AML-193 (cell line): ENCODE results near the gene MAN2C1.
"Not testable (repeated sequence)": the region's sequence is repeated elsewhere in the genome, so short reads cannot be mapped to it uniquely, and the experiment has no call there.

ENCODE experiments used
- DNase-seq, 2 experiments: peaks; one replicate each; lab custom pipeline; 2025; lab: John Stamatoyannopoulos, UW

MAN2C1 gene

DNA sequence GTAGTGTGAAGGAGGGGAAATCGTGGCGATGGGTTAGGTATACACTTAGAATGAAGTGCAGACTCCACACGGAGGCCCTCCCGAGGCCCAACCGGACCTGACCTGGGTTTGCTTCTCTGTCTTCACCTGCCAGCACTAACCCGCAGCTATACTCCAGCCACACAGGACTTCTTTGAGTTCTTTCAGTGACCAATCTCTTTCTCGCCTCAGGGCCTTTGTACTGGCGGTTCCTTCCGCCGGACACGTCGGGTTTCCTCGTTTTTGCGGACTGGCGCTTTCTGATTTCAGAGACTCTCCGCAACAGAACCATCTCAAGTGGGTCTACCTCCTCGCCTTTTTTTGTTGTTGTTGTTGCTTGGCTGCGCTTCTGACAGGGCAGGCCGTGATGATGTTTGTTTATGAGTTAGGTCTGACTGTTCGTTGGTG lies 21.6 kb downstream of the MAN2C1 start, which contains the start of gene NEIL1:
TSS of gene NEIL1 (plus strand) at position 244 of the 426 bp plus-strand sequence. CDS start 1,867 bp downstream, outside the sequence.
- no peak for DNase-seq

GRCh38 chr15:75343953-75344352 lies 24.5 kb downstream of the MAN2C1 start:
- not testable (repeated sequence) for DNase-seq

DNA sequence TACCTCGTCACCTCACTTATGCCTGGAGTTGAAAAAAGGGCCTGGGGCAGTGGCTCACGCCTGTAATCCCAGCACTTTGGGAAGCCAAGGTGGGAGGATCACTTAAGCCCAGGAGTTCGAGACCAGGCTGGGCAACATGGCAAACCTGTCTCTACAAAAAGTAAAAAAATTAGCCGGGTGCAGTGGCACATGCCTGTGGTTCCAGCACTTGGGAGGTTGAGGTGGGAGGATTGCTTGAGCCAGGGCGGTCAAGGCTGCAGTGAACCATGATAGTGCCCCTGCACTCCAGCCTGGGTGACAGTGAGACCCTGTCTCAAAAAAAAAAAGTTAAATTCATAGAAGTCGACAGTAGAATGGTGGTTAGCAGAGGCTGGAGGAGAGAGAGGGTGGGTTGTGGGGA lies 26.2 kb downstream of the MAN2C1 start:
- no peak for DNase-seq

DNA sequence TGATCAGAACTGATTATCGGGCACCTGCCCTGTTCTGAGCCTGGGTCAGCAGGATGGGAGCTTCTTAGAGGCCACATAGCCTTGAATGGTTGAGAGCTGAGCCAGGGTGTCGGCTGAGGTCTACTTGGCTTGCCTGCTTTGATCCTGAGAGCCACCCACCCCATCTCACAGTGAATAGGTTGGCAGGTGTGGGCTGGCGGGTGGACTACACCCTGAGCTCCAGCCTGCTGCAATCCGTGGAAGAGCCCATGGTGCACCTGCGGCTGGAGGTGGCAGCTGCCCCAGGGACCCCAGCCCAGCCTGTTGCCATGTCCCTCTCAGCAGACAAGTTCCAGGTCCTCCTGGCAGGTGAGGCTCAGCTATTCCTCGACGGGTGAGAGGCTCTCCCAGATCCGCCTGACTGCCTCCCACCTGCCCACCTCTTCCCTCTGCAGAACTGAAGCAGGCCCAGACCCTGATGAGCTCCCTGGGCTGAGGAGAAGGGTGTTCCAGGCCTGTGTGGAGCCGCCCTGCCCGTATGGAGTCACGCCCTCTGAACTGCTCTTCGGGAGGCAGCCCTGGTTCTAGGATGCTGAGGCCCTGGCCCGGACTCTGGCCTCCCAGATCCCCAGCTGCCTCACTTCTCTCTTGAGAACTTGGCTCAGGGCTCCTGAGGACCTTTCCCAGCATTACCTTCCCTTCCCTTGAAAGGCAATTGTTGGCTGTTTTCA lies 28.7 kb downstream of the MAN2C1 start:
- DNase-seq = no peak

GRCh38 chr15:75338661-75339240 lies 29.7 kb downstream of the MAN2C1 start:
- DNase-seq = no peak

GRCh38 chr15:75335705-75336355 lies 32.6 kb downstream of the MAN2C1 start, which contains the start of gene COMMD4:
TSS of gene COMMD4 (plus strand) at chr15:75336063. CDS start at chr15:75336090, 27 bp downstream.
- DNase-seq = peak; percentile 50 to 57

GRCh38 chr15:75335313-75335704 lies 33.1 kb downstream of the MAN2C1 start:
- DNase-seq = no peak

DNA sequence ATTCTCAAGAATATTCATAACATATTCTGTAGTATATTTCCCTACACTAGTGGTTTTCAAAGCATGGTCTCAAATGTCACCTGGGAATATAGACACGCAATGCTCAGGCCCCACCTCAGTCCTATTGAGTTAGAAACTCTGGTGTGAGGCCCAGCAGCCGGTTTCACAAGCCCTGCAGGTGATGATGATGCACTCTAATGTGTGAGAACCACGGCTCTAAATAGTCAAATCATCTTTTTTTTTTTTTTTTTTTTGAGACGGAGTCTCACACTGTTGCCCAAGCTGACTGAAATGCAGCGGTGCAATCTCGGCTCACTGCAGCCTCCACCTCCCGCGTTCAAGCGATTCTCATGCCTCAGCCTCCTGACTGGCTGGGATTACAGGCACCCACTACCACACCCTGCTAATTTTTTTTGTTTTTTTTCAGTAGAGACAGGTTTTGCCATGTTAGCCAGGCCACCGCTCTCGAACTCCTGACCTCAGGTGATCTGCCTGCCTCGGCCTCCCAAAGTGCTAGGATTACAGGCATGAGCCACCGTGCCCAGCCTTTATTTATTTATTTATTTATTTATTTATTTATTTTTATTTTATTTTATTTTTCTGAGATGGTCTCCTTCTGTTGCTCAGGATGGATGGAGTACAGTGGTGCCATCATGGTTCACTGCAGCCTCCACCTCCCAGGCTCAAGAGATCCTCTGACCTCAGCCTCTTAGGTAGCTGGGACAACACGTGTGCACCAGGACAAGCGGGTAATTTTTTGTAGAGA lies 34.6 kb downstream of the MAN2C1 start:
- not testable (repeated sequence) for DNase-seq

GRCh38 chr15:75332093-75332492 lies 36.3 kb downstream of the MAN2C1 start:
- not testable (repeated sequence) for DNase-seq

GRCh38 chr15:75329571-75329970 lies 38.8 kb downstream of the MAN2C1 start:
- DNase-seq = no peak

DNA sequence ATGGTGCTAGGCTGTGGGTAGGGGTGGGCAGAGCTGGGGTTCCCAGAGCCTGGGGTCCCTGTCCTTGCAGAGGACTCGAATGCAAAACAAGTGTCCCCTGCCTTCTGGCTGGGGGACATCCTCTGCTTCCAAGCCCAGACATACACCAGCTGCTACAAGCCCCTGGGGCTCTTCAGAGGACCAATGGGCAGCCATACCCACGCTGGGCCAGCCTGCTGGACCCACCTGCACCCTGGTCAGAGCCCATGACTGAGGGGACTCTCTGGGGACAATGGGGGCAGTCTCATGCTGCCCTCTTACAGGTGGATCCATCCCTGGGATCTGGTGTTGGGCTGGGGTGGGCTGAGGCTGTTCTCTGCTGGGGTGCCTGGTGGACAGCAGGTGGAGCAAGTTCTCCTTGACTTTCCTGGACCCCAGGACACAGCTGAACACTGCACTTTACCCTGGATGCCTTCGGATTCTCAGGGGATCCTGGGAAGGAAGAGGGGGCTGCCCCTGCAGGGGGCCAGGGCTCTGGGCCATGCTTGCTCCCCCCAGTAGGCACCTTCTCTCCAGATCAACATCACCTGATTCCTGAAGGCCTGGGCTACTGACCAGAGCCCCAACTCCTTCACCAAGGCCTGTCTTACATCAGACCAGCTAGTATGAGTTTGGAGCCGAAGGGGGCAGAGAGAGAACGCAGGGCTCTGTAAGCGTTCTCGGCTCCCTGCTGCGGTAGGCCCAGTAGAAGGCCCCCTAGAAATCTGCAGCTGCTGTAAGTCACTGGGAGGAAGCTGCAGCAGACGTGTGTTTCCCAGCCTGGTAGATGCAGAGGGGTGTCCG lies 39.7 kb downstream of the MAN2C1 start:
- no peak for DNase-seq

GRCh38 chr15:75327491-75327890 lies 40.9 kb downstream of the MAN2C1 start:
- DNase-seq = no peak

DNA sequence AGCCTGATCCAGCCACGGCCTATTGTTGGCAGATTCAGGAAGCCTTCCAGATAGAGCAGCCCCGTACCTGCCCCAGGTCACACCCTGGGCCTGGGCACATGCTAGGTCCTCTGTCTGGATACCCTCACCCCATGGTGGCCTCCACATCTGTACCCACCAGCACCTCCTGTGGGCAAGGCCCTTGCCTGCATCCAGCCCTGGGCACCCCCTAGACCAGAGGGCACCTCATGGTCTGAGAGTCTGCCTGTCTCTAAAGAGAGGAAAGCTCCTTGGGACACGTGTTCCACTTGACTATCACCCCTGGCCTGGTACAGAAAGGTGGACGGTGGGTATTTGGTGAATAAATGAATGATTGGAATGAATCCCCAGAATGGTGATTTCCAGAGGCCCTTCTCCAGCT lies 41.4 kb downstream of the MAN2C1 start:
- no peak for DNase-seq

GRCh38 chr15:75325922-75326321 lies 42.5 kb downstream of the MAN2C1 start:
- no peak for DNase-seq

DNA sequence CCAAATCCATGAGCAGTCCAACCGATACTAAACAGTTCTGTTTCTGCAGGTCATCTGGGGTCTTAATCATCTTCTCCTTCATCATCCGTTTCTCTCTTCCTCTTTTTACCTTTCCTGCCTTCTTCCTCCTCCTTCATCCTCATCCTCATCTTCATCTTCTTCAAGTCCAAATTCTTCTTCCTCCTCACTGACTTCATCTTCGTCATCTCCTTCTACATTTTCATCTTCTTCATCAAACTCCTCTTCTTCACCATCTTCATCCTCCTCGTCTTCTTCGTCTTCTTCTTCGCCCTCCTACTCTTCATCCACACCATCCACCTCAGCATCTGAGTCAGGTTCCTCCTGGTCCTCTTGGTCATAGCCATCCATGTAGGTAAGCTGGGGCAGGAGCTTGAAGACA lies 46.7 kb downstream of the MAN2C1 start:
- no peak for DNase-seq

DNA sequence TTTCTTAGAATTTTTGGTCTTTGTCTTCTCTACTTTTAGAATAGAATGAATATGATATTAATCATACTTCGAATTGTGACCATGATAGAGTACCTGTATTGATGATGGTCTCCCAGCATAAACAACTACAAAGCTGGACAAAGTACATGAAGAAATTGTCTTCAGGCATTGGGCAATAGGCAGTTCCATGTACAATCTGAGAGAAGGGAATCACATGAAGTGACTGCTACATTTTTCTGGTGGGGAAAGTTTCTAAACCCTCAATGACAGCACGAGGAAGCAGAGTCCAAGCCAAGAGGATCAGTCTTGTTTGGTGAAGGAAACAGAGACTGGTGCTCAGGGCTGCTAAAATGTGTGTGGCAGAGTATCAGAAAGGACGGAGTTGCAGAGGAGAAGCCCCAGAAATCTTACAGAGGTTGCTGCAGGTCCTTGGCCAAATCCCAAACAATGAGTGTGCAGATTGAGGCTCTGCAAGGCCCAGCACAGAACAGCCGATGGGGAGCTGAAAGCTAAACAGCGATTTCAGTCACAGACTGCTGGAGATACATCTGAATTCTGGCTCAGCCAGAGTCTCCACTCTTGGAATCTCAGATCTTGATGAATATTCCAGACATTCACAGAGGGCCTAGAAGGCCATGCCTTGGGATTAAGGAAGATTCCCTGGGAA lies 49.0 kb downstream of the MAN2C1 start:
- DNase-seq = not testable (repeated sequence)

DNA sequence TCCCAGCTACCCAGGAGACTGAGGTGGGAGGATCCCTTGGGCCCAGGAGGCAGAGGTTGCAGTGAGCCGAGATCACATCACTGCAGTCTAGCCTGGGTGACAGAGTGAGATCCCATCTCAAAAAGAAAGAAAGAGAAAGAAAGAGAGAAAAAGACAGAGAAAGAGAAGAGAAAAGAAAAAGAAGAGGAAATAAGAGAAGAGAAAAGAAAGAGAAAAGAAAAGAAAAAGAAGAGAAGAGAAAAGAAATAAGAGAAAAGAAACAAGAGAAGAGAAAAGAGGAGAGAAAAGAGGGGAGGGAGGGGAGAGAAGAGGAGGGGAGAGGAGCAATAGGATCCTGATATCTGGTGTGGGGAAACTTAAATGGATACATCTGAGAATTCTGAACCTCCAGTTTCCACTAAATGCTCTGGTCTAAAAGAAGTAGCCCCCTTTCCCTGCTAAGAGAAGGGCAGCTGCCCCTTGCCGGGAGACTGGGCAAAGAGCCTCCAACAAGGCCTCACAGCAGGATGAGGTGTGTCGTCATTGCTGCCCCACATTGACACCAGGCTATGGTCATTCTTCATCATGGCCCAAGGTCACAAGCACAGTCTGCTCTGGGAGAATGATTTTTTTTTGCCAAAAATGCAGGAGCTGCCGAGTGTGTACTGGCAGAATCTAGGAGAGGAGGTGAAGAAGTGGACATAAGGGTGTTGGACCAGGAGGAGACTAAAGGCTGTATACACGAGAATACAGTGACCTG lies 53.7 kb downstream of the MAN2C1 start:
- DNase-seq = no peak

DNA sequence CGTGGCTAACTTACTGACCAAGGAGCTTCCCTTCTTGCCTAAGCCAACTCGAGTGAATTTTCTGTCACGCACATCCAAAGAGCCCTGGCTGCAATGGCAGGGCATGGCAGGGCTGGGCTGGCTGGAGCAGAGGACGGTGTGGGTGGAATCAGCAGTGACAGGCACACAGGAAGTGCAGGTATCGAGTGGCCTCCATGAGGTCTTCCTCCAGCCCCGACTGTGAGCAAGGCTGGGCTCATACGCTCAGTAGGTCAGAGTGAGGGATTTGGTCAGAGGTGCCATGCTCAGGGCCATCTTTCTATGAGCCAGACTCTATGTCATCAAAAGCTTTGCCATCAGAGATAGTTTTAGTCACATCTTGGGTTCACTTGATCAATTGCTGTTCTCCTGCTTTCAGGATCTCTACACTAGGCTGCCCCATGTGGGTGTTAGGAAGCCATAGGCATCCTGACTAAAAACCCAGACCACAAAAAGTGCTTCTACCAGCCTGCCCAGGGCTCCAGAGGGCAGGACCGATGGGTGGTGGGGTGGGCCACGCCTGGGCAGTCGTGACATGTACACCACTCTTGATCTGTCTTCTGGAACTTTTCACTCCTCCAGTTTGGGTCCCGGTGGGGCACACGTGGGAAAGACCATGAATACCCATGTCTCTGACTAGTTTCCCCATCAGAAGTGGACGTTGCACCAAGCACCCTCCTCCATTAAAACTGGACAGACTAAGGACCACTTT lies 55.1 kb downstream of the MAN2C1 start:
- DNase-seq = no peak

DNA sequence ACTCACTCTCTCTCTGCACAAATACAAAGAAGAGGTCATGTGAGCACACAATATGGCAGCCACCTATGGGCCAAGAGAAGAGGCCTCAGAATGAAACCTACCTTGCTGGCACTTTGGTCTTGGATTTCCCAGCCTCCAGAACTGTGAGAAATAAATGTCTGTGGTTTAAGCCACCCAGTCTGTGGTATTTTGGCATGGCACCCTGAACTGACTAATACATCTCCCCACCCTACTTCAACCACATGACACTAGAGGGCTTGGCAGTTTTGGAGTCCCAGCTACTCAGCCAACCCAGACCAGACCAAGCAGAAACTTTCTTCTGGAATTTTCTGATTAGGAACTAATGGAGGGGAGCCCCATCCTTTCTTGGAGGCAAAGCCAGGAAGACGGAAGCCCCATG lies 55.9 kb downstream of the MAN2C1 start:
- not testable (repeated sequence) for DNase-seq
